ENCODE data around the gene EPHB1.

The EPHB1 gene

GRCh38 chr3:134794950-134795745, at the start of gene EPHB1:
Gene EPHB1, plus strand, starts transcription at chr3:134795260.
- peak; percentile 92 for DNase-seq

DNA sequence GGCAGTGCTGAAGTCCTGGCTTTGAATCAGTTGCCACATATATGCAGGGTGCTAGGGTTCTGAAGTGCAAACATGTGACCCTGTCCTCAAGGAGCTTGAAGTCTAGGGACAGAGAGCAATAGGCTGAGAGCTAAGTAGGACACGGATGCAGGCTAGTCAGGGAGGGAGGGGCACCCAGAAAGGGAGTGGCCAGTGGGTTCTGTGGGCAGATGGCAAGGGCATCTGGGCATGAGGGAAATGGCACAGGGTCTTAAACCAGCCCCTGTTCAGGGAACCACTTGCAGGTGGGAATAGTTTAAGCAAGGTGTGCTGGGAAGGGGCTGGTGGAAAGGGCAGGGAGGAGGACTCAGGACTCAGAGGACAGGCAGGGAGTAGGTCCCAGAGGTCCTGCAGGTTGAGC, 46.4 kb upstream of the EPHB1 start:
- no peak for DNase-seq

- no peak for DNase-seq
Observed at GRCh38 chr3:134749174-134749573, 45.9 kb upstream of the EPHB1 start.

DNA sequence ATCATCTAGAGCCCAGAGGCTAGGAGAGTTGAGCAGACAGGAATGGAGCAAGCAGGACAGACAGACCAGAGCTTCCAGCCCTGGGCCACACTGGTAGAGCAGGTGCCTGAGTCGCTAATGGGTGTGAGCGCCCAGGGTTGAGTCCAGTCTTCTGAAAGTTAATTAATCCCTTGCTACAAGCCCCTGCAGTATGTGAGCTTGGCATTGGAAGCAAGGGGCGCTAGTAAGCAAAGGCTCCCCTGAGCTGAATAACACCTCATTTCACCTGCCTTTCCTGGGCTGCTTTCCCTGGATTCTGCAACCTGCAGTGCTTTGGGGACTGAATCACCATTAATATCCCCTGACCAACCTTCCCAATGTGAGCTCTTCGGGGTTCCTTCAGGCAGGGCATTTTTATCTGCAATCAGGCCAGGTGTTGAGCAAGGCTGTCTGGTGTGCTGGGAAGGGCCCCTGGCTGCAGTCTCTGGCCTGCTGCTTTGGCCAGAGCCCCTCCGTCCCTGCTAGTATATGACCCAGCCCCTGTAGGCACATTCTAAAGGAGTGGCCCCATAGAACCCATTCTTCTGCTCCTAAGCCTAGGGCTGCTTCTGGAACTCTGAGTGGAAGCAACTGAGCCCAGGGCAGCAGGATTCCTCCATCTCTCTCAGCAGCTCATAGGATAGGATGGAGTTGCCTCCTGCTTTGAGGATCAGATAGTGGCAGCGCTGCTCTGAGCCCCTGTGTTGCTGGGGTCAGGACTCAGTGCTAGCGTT, 45.1 kb upstream of the EPHB1 start:
- DNase-seq = no peak

DNA sequence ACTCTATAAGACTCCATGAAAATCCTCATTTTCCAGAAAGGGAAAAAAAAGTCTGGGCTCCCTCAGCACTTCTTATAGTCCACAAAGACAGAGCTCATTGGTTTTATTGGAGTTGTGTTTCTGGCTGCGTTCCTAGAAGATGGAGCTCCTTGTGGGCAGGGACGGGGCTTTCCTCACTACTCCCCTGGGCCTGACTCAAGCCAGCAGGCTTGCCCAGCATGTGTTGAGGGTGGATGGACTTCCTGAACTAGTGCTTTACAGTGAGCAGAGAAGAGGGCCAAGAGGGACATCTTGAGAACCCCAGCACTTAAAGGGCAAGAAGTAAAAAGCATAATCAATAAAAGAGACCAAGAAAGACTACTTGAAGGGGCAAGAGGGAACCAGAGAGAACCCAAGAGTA, 43.2 kb upstream of the EPHB1 start:
- DNase-seq = no peak

DNA sequence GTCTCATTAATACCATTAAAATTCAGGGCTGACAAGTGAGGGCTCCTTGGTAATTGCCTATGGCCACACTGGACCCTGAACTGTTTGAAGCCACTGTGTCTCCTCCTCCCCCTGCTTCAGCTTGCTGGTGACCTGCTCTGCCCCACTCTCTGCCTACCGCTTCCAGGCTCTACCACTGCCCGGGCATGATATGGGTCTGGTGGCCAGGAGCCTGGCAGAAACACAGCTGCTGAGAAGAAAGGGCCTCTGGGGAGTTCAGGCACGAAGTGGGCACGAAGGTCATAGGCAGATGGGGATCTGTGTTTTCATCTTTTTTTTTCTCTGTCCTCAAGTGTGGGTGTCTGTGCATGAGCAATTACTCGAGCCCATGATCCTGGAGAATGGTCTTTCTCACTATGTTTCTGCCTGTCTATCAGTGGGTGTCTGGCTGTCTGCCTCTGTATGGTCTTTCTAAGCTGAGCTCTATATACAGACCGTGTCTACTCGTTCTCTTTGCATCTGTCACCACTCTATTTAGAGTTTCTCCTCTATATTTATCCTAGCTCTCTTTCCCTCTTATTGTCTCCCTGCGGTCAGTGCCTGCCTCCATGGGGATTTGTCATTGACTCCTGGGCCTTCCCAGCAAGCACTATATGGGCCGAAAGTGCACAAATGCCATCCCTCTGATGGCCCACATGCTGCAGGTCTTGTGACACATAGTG, 42.1 kb upstream of the EPHB1 start:
- no peak for DNase-seq

- DNase-seq = no peak
Observed at GRCh38 chr3:134753999-134754742, 40.9 kb upstream of the EPHB1 start.

DNA sequence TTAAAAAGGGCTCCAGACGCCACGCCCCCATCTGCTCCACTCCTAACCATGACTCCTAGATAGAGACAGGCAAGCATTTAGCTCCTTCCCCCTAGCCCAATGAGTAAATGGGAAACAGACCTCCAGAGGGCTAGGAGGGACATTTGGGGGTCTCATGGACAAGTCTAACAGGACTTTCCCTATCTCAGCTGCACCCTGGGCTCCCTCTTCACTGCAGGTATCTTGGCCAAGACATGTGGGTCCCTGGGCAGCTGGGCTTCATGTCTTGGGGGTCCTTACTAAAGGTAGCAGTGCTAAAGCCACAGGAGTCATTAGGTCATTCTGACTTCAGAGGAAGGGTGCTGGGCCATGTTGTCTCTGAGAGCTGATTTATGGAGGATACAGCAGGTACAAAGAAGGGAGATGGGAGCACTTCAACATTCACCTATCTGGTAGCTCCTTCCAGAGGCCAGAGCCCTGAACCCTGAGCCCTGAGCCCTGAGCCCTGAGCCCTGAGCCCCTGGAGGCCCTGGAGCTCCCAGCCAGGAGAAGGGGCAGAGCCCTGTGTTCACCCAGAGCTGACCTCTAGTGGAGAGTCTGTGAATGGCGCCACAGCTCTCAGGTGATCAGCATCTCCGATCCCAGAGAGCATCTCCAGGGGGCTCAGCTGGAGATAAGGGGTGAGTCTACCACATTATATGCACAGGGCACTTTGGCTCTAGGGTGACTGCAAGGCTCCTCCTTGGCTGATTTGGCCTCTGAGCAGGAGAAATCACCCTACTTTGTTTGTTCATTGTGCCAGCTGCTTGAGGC, 40.1 kb upstream of the EPHB1 start:
- DNase-seq = no peak

DNA sequence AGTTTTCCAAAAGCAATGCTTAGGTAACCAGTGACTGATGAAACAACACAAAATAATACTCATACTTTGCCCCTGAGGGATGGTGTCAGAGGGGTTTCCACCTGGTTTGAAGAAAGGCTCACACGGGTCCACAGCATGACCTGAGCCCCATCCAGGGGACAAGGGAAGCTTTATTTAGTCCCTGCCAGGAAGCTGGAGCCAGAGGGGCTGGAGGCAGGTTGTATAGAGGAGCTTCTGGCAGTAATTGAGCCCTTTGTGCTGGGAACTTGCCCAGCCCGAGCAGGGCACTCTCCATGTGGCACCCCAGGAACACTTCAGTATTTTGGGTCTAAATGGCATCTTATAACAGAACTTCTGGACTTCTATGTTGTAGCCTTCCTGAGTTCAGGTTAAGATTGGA, 39.2 kb upstream of the EPHB1 start:
- no peak for DNase-seq

- DNase-seq = no peak
Observed at GRCh38 chr3:134757549-134758069, 37.5 kb upstream of the EPHB1 start.

GRCh38 chr3:134761213-134761612, 33.8 kb upstream of the EPHB1 start:
- DNase-seq = no peak

DNA sequence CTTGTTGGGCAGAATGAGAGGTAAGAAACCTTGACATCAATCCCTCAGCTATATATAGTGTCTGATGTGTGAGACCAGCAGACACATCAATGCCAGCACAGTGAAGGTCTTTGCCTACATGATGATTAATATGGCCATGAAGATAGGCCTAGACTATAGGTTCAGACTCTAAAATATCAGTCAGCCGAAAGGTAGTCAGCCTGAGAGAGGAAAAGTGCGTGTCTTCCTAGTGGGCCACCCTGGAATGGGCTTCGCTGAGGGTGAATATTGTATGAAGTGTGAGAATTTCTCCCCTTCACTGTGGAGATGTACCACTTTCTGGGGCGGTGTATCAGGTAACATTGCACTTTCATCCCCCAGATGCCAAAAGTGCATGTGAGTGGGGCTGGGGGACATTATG, 33.0 kb upstream of the EPHB1 start:
- DNase-seq = no peak

GRCh38 chr3:134765468-134765867, 29.6 kb upstream of the EPHB1 start:
- DNase-seq = no peak

GRCh38 chr3:134766290-134766689, 28.8 kb upstream of the EPHB1 start:
- DNase-seq = no peak

DNA sequence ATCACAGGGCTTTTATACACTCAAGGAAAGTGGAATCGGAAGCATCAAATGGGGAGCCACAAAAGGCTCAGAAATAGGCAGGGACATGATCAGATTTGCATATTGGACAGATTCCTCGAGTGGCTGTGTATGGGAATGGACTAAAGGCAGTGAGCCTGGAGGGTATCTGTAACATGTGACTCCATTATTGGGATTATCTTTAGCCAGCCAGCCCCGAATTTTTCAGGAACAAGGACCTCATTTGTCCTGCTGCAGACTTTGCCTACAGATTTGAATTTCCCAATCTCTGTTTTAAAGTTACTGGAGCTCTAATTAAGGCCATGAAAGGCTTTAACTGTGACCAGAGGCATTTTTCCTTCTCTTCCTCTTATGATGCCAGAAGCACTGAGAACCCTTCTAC, 26.9 kb upstream of the EPHB1 start:
- DNase-seq = no peak

- DNase-seq = no peak
Observed at GRCh38 chr3:134768837-134769236, 26.2 kb upstream of the EPHB1 start.

DNA sequence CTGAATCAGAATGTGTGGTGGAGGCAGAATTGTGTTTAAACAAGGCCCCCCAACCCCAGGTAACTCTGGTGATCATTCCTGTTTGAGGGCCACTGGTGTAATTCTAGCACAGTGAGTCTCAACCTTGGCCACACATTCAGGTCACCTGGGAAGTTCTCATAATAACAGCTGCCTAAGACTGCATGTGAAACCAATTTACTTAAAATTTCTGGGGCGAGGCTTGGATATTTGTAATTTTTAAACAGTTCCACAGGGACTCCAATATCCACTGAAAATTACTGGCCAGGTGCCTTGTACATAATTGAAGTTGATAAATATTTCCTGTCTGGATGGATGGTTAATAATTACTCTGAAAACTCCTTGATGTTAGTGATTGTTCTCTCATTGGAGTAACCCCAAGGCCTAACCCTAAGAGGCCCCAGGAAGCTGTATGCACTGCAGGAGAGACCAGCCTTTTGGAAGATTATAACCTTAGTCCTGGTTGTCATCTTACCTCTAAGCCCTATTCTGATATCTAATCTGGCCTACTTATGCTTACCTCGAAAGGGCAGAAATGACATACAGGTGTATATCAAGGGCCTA, 25.7 kb upstream of the EPHB1 start:
- no peak for DNase-seq

DNA sequence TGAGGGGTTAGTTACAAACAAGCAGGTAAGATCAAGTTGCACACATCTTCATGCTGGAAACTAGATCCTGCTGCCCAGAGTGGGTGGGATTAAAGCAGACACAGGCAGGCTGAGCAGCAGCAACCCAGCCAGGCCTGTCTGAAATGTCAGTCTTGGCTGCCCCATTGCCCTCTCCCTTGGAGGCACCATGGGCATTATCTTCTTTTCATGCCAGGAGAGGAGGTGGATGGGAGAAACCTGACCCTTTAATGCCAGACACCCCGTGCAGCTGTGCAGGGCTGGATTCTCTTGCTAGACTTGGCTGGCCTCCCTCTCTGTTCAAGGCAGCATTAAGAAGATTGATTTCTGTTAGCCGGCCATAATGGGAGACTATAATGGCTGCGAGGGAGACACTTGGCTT, 23.0 kb upstream of the EPHB1 start:
- no peak for DNase-seq

GRCh38 chr3:134772591-134772990, 22.5 kb upstream of the EPHB1 start:
- no peak for DNase-seq

DNA sequence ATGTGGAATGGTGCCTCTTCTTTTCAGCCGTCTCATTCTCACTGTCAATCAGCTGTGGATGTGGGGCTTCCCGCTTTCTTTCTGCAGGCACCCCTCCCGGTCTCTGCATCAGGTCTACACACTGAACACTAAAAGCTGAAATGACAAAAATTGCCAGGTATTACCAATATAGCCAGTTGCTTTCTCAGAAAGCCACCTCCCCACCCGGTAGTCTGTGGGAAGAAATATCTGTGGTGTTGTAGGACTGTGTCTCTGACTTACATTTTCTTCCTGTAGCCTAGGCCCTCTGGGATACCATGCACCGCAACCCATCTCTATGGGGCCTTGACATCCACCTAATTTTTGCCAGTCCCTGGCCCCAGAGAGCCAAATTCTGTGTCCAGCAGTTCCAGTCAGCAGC, 19.2 kb upstream of the EPHB1 start:
- DNase-seq = no peak

DNA sequence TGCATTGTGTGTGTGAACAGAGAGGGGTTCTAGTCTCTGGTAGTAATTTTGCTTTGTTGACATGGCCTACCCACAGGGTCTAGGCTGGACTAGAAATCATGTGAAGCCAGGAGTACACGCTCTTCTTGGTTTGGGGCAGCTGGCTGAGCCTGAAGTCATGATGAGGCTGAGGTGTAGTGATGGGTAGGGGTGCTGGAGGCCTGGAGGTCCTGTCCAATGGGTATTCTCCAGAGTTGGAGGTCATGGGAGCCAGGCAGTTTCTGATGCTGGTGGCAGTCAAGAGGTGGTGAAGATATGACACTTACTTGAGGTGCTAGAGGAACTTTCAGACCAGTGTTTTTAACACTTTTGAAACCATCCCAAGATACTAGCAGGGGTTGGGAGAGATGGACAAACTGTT, 18.5 kb upstream of the EPHB1 start:
- DNase-seq = no peak

- DNase-seq = no peak
Observed at GRCh38 chr3:134777341-134777740, 17.7 kb upstream of the EPHB1 start.
